ENCODE results near the gene CPT1B.

DNA sequence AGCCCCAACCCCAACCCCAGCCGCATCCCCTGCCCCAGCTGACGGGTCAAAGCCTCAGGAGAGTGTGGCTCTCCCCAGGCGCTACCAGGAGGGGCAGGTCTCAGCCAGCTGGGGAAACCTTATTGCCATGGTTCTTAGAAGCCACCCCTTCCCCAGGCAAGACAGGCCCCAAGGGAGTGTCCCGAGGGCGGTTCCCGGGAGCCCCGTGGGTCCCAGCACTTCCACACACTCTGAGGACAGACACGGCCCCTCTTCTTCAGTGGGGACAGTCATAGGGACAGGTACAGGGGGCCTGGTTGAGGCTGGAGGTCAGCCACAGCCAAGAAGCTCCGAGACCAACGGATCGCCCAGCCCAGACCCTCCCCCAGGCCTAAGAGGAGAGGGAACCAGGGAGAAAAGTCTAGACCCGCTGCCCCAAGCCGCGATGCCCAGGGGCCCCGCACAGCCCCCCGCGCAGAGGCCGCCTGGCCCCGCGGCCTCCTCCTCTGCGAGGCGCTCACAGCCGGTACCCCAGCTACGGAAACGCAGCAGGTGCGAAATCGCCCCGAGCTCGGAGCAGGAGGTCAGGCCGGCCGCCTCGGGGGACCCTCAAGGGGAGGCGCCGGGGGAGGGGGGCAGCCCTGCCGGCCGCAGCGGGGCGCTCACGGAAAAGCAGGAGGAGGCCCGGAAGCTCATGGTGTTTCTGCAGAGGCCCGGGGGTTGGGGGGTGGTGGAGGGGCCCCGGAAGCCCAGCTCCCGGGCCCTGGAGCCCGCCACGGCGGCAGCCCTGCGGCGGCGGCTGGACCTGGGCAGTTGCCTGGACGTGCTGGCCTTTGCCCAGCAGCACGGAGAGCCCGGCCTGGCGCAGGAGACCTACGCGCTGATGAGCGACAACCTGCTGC is 29.9 kb downstream of the CPT1B start:
- TF ChIP-seq, protein P1, sequence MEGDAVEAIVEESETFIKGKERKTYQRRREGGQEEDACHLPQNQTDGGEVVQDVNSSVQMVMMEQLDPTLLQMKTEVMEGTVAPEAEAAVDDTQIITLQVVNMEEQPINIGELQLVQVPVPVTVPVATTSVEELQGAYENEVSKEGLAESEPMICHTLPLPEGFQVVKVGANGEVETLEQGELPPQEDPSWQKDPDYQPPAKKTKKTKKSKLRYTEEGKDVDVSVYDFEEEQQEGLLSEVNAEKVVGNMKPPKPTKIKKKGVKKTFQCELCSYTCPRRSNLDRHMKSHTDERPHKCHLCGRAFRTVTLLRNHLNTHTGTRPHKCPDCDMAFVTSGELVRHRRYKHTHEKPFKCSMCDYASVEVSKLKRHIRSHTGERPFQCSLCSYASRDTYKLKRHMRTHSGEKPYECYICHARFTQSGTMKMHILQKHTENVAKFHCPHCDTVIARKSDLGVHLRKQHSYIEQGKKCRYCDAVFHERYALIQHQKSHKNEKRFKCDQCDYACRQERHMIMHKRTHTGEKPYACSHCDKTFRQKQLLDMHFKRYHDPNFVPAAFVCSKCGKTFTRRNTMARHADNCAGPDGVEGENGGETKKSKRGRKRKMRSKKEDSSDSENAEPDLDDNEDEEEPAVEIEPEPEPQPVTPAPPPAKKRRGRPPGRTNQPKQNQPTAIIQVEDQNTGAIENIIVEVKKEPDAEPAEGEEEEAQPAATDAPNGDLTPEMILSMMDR (IDR thresholded peaks at IDR 0.05 in 4 of 5, conservative IDR thresholded peaks at IDR 0.05 in 1 of 5): no peak
- TF ChIP-seq POLR2A (IDR thresholded peaks at IDR 0.05): no peak
